Suprapubic skin (tissue), 3 donors: ENCODE measurements around the gene NAGK.

Source experiments
- EP300 ChIP-seq: sonication (generic); formaldehyde crosslinking; IDR thresholded peaks from one replicate; pipeline ENCODE4 v1.6.1; 2017; ENCODE audit warnings: antibody characterized with exemption
- POLR2A ChIP-seq, 2 donors: fragments of 450-650 bp; IDR thresholded peaks; one replicate each; pipeline ENCODE4 v1.6.1; 2017; ENCODE audit warnings: antibody characterized with exemption in 2 of 2, mild to moderate bottlenecking in 2 of 2, moderate library complexity in 2 of 2
- TF ChIP-seq, protein P1 (sequence below), 2 donors: fragments of 200-600 bp in 1 of 2; fragments of 450-650 bp in 1 of 2; sonication (generic) in 1 of 2; IDR thresholded peaks; one replicate each; pipeline ENCODE4 v1.5.1; 2016 to 2019; ENCODE audit warnings: antibody characterized with exemption in 2 of 2, mild to moderate bottlenecking in 1 of 2, moderate library complexity in 1 of 2

- TF ChIP-seq EP300 = no peak
- no peak for TF ChIP-seq POLR2A (IDR thresholded peaks at IDR 0.05)
- TF ChIP-seq, protein P1, sequence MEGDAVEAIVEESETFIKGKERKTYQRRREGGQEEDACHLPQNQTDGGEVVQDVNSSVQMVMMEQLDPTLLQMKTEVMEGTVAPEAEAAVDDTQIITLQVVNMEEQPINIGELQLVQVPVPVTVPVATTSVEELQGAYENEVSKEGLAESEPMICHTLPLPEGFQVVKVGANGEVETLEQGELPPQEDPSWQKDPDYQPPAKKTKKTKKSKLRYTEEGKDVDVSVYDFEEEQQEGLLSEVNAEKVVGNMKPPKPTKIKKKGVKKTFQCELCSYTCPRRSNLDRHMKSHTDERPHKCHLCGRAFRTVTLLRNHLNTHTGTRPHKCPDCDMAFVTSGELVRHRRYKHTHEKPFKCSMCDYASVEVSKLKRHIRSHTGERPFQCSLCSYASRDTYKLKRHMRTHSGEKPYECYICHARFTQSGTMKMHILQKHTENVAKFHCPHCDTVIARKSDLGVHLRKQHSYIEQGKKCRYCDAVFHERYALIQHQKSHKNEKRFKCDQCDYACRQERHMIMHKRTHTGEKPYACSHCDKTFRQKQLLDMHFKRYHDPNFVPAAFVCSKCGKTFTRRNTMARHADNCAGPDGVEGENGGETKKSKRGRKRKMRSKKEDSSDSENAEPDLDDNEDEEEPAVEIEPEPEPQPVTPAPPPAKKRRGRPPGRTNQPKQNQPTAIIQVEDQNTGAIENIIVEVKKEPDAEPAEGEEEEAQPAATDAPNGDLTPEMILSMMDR (IDR thresholded peaks at IDR 0.05) = no peak
These were observed 51.7 kb downstream of the NAGK start for GRCh38 chr2:71120195-71120594.
